Esophagus (tissue), 2 donors: ENCODE measurements around the gene ADAMTS3. TPM values are rescaled to one million over a fixed set of nuclear protein-coding genes. Genes with fewer than 3 reads are reported as not detected.

ENCODE experiments used
- H3K27ac ChIP-seq, 2 donors: one replicate each; pipeline ENCODE4 v1.5.1; 2013; ENCODE audit warnings: low read depth in 2 of 2, mild to moderate bottlenecking in 2 of 2, inconsistent platforms in 1 of 2, low read length in 1 of 2, moderate library complexity in 1 of 2
- H3K27me3 ChIP-seq, 2 donors: one replicate each; pipeline ENCODE4 v1.6.1; 2013; ENCODE audit warnings: low read length in 2 of 2, control low read depth in 1 of 2, mild to moderate bottlenecking in 1 of 2; ENCODE audit not compliant: insufficient read depth in 2 of 2, control insufficient read depth in 1 of 2
- H3K36me3 ChIP-seq, 2 donors: one replicate each; pipeline ENCODE4 v1.6.1; 2013; ENCODE audit warnings: low read length in 1 of 2; ENCODE audit not compliant: control insufficient read depth in 2 of 2, insufficient read depth in 2 of 2
- H3K4me1 ChIP-seq, 2 donors: one replicate each; pipeline ENCODE4 v1.6.1; 2013; ENCODE audit warnings: low read length in 1 of 2; ENCODE audit not compliant: control insufficient read depth in 2 of 2, insufficient read depth in 2 of 2
- H3K4me3 ChIP-seq, 2 donors: one replicate each; pipeline ENCODE4 v1.5.1; 2013; ENCODE audit warnings: low read length in 2 of 2, mild to moderate bottlenecking in 2 of 2, low read depth in 1 of 2, moderate library complexity in 1 of 2
- H3K9me3 ChIP-seq, 2 donors: one replicate each; pipeline ENCODE4 v1.6.1; 2013; ENCODE audit warnings: mild to moderate bottlenecking in 2 of 2, low read depth in 1 of 2, low read length in 1 of 2, moderate library complexity in 1 of 2; ENCODE audit not compliant: control insufficient read depth in 2 of 2, insufficient read depth in 1 of 2
- WGBS, 2 donors: extraction: QIAGEN DNeasy Blood & Tissue Kit; methylation state at CpG; one replicate each; pipeline ENCODE4 v1.1.7; 2013; 5-methylcytosine and 5-hydroxymethylcytosine counted together
- polyA plus RNA-seq, 2 donors: library from polyadenylated mRNA; stranded (reverse); fragments of 200-250 nt; gene quantifications; one replicate each; pipeline ENCODE4 v1.2.3, GENCODE V29; 2013
- donor health status: healthy with polysubstance abuse.
- donor health status: Bipolar disorder and iron deficiency.

The ADAMTS3 gene
- polyA plus RNA-seq, 2 donors = 0.04 to 0.14 TPM

GRCh38 chr4:72571337-72571736 is 2.3 kb upstream of the ADAMTS3 start:
- H3K9me3 ChIP-seq = no peaks in the 10 kb centered on the region
- H3K4me3 ChIP-seq = no peak overlapping the region
- no peak overlapping the region for H3K27ac ChIP-seq
- H3K27me3 ChIP-seq = no peaks in the 10 kb centered on the region
- H3K36me3 ChIP-seq = no peaks in the 10 kb centered on the region
- peaks cover 3 to 4% of the 10 kb centered on the region in 2 donors for H3K4me1 ChIP-seq
- WGBS, 2 donors = 86% methylated on average over 6 of the region's 6 CpGs

GRCh38 chr4:72569719-72570235 is 756 bp upstream of the ADAMTS3 start:
- peak overlapping the region; percentile 40 to 58 for H3K4me3 ChIP-seq
- no peaks in the 10 kb centered on the region for H3K9me3 ChIP-seq
- peak overlapping the region in 1 of 2 donors; percentile 42 for H3K27ac ChIP-seq
- no peaks in the 10 kb centered on the region for H3K36me3 ChIP-seq
- no peaks in the 10 kb centered on the region for H3K27me3 ChIP-seq
- H3K4me1 ChIP-seq = peaks cover 3 to 4% of the 10 kb centered on the region in 2 donors
- WGBS, 2 donors = 37% methylated on average over 15 of the region's 15 CpGs

DNA sequence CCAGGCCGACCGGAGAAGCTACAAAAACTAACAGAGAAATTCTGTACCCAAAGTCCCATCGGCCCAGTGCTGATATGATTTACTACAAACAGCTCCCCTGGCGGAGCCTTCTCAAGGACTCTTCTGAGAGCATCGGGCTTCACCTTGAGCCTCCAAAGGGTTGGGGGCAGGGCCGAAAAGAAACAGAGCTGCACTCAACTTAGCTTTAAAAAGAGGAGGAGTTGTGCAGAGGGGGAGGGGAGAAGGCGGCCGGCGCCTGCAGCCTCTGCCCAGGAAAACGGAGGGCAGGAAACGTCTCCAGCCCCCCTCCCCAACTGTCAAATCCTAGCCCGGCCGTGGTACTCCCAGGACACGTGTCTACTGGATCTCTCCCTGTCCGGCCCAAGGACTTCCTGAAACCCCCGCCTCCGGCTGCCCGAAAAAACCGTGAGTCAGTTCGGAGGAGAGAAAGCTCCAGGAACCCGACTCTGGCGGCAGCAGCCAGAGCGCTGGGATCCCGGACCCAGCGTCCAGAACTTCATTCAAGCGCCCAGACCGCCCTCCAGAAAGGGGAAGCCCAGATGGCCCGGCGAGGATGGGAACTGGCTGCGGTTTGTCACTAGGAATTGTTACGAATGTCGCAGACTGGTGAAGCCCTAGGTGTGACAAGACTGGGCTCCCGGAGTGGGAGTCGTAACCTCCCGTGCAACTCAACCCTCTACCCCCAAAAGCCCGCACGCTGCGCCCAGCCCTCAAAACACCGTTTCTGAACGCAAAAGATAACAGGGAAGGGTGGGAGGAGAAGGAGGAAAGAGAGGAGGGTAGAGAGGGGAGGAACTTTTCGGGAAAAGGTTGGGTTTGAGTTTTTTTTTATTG is 973 bp downstream of the ADAMTS3 start:
- peak overlapping the region; percentile 54 to 58 for H3K4me3 ChIP-seq
- 1 to 2% methylated on average over 41 of the region's 41 CpGs for WGBS, 2 donors

GRCh38 chr4:72567036-72567435 is 2.0 kb downstream of the ADAMTS3 start:
- Histone ChIP-seq H3K27me3 (no peaks in the 10 kb centered on the region), H3K9me3 (no peaks in the 10 kb centered on the region), H3K36me3 (no peaks in the 10 kb centered on the region), H3K4me3 (no peak overlapping the region), H3K4me1 (peaks cover 3 to 4% of the 10 kb centered on the region in 2 donors), H3K27ac (no peak overlapping the region)
- WGBS, 2 donors = 60% methylated on average over 1 of the region's 1 CpG

More for the DNA sequence above, 973 bp downstream of the ADAMTS3 start:
- Histone ChIP-seq H3K27ac (peak overlapping the region in 1 of 2 donors; percentile 33), H3K9me3 (no peaks in the 10 kb centered on the region), H3K27me3 (no peaks in the 10 kb centered on the region), H3K36me3 (no peaks in the 10 kb centered on the region), H3K4me1 (peaks cover 3 to 4% of the 10 kb centered on the region in 2 donors)

DNA sequence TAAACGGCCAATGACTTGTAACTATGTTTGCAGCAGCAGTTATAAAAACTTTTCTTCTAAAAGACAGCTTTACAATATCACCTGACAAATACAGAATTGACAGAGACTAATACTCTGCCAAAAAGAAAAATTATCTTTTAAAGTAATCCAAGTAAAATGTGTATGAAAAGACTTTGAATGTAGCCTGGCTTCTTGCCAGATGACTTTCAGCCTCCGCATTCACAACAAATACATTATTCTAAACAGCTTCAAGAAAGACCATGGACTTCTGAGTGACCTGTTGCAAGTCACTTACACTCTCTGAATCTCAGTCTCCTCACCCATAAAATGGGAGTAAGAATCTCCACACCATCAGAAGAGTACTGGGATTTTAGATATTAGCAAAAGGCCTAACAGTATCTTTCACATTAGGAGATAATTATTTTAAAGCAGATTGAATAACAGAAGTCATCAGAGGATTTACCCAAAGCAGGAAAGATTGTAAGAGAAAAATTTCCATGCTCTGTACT is 2.5 kb downstream of the ADAMTS3 start:
- Histone ChIP-seq H3K4me3 (no peak overlapping the region), H3K27me3 (no peaks in the 10 kb centered on the region), H3K27ac (no peak overlapping the region), H3K4me1 (peaks cover 3 to 4% of the 10 kb centered on the region in 2 donors), H3K36me3 (no peaks in the 10 kb centered on the region), H3K9me3 (no peaks in the 10 kb centered on the region)
- 64 to 84% methylated on average over 2 of the region's 2 CpGs for WGBS, 2 donors

DNA sequence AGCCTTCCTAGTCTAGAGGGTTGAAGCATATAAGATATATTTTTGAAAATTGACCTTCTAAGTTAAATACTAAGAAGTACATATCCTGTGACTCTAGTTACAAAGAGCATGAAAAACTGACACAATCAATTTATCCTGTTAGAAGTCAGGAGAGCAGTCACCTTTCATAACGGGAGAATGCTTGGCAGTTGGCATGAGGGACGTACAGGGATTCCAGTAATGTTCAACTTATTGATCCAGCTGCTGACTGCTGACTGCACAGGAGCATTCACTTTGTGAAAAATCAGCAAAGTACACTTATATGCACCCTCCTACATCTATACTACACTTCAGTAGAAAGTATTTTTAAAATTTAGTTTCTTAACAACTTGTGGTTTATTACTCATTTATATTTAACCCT is 4.2 kb downstream of the ADAMTS3 start:
- no peak overlapping the region for H3K4me3 ChIP-seq
- H3K27me3 ChIP-seq = no peaks in the 10 kb centered on the region
- WGBS, 2 donors = 64 to 79% methylated on average over 2 of the region's 2 CpGs
- H3K27ac ChIP-seq = no peak overlapping the region
- H3K36me3 ChIP-seq = no peaks in the 10 kb centered on the region
- H3K9me3 ChIP-seq = no peaks in the 10 kb centered on the region
- H3K4me1 ChIP-seq = peaks cover 3 to 4% of the 10 kb centered on the region in 2 donors

DNA sequence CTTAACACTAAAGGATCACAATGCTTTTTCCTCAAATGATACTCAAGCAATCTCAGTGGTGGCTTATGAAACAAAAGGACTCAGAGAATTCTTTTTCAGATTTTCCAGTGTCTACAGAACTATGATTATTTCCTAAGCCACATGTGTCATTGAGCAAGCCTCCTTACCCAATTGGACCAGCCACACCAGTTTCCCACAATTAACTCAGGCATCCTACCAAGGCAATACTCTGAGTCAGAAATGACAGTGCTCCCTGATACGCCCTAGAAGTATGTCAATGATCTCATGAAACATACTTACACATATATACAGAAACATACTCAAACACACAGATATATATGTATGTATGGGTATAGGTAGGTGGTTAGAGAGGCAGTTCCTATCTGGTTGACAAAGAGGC is 4.8 kb downstream of the ADAMTS3 start:
- H3K27me3 ChIP-seq = no peaks in the 10 kb centered on the region
- peaks cover 3 to 4% of the 10 kb centered on the region in 2 donors for H3K4me1 ChIP-seq
- H3K36me3 ChIP-seq = no peaks in the 10 kb centered on the region
- H3K9me3 ChIP-seq = no peaks in the 10 kb centered on the region
- WGBS, 2 donors = 67 to 74% methylated on average over 1 of the region's 1 CpG
- H3K27ac ChIP-seq = no peak overlapping the region
- H3K4me3 ChIP-seq = no peak overlapping the region

DNA sequence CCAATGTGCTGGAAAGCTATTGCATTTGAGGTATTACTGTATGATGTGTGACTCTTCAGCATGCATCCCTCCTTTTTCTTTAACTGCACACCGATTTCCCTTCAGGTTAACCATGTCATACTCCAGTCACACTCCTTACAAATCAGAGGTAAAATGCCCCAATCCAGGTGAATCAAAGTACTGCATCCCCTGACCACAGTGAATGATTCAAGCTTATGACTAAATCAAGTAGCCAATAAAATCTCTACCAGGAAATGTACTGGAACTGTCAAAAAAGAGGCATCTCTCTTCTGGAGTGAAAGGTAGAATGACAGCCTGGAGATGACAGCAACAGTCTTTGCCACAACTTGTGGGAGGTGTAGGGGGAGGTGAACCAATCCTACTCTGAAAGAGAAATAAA is 10.4 kb downstream of the ADAMTS3 start:
- H3K9me3 ChIP-seq = no peaks in the 10 kb centered on the region
- no peaks in the 10 kb centered on the region for H3K27me3 ChIP-seq
- no peak overlapping the region for H3K27ac ChIP-seq
- H3K4me3 ChIP-seq = no peak overlapping the region
- no peaks in the 10 kb centered on the region for H3K4me1 ChIP-seq
- 81 to 90% methylated on average over 1 of the region's 1 CpG for WGBS, 2 donors
- H3K36me3 ChIP-seq = no peaks in the 10 kb centered on the region

DNA sequence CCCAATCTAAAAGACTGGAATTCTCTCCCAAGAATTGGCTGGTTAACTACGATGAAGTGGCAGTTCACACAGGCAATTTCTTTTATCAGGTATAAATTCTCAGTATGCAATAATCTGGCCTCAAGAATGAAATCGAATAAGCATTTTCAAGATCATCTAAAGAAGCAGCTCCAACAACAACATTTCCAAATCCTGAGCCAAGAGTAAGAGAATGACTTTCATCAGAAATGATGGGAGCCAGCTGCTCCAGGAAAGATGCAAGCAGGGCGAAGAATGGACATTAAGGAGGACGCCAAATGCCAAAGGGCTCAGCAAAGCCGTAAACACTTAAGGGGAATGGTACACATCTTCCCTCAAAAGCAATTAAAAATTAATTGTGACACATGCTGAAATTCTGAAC is 12.0 kb downstream of the ADAMTS3 start:
- no peaks in the 10 kb centered on the region for H3K9me3 ChIP-seq
- no peak overlapping the region for H3K4me3 ChIP-seq
- no peak overlapping the region for H3K27ac ChIP-seq
- 68 to 73% methylated on average over 5 of the region's 5 CpGs for WGBS, 2 donors
- no peaks in the 10 kb centered on the region for H3K27me3 ChIP-seq
- no peaks in the 10 kb centered on the region for H3K36me3 ChIP-seq
- no peaks in the 10 kb centered on the region for H3K4me1 ChIP-seq
